ENCODE data around the gene LCP2. TPM values are rescaled to one million over a fixed set of nuclear protein-coding genes. Genes with fewer than 3 reads are reported as not detected.

LCP2 gene
- total RNA-seq, 4 donors from 2014 or later, result 3.2 to 22.7 (median 6.9) TPM

DNA sequence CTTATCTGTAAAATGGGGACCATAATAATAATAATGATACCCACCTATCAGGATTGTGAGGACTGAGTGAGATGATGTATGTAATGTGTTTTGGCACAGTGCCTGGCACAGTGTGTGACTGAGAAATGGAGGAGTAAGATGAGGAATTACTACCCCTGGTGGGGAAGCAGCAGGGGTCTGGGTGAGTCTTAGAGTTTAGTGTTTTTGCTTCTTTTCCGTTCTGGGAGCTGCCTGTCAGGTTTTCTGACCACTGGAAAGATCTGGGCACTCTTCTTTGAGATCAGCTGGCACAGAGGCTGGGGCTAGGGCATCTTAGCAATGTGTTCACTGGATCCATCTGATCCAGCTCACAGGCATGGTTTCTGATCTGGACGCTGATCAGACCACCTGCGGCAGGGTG lies 8.5 kb downstream of the LCP2 start:
- Histone ChIP-seq H3K9me3 (no peaks in the 10 kb centered on the region), H3K4me3 (replicated peaks in 1 of 3) (no peak overlapping the region), H3K4me1 (peaks cover 2 to 3% of the 10 kb centered on the region in 2 donors), H3K27ac (peak overlapping the region in 1 of 3 donors; percentile 17), H3K27me3 (no peaks in the 10 kb centered on the region), H3K36me3 (no peaks in the 10 kb centered on the region)
- no peak for TF ChIP-seq POLR2A (IDR thresholded peaks at IDR 0.05)
- TF ChIP-seq, protein P1, sequence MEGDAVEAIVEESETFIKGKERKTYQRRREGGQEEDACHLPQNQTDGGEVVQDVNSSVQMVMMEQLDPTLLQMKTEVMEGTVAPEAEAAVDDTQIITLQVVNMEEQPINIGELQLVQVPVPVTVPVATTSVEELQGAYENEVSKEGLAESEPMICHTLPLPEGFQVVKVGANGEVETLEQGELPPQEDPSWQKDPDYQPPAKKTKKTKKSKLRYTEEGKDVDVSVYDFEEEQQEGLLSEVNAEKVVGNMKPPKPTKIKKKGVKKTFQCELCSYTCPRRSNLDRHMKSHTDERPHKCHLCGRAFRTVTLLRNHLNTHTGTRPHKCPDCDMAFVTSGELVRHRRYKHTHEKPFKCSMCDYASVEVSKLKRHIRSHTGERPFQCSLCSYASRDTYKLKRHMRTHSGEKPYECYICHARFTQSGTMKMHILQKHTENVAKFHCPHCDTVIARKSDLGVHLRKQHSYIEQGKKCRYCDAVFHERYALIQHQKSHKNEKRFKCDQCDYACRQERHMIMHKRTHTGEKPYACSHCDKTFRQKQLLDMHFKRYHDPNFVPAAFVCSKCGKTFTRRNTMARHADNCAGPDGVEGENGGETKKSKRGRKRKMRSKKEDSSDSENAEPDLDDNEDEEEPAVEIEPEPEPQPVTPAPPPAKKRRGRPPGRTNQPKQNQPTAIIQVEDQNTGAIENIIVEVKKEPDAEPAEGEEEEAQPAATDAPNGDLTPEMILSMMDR (IDR thresholded peaks at IDR 0.05), result no peak
- DNase-seq, result no peak
- intact Hi-C loops (cut with DNase I), result no loop called here
- 85 to 97% methylated on average over 3 of the region's 3 CpGs for WGBS, 2 donors

DNA sequence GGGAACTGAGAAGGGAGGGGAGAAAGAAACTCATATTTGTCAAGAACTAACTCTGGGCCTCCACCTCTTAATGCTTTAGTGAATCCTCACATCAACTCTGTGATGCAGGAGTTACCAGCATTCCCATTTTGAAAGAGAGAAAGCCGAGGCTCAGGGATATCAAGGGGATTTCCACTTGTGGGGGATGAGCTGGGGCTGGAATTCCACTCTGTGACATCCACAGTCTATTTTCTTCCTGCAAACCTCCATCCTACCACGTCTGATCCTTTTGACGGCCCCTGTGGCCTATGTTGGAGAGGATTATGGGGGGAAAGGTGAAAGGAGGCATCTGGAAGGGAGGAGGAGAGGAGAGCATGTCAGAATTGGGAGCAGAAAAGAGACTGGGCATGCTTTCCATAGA lies 9.0 kb downstream of the LCP2 start:
- 71 to 83% methylated on average over 3 of the region's 3 CpGs for WGBS, 2 donors
- no peak for DNase-seq
- Histone ChIP-seq H3K4me1 (peaks cover 2 to 3% of the 10 kb centered on the region in 2 donors), H3K9me3 (no peaks in the 10 kb centered on the region), H3K27me3 (no peaks in the 10 kb centered on the region), H3K4me3 (replicated peaks in 1 of 3) (no peak overlapping the region), H3K27ac (no peak overlapping the region), H3K36me3 (no peaks in the 10 kb centered on the region)
- intact Hi-C loops (cut with DNase I), result no loop called here
- TF ChIP-seq POLR2A (IDR thresholded peaks at IDR 0.05), result no peak
- TF ChIP-seq, protein P1 (IDR thresholded peaks at IDR 0.05), result no peak

DNA sequence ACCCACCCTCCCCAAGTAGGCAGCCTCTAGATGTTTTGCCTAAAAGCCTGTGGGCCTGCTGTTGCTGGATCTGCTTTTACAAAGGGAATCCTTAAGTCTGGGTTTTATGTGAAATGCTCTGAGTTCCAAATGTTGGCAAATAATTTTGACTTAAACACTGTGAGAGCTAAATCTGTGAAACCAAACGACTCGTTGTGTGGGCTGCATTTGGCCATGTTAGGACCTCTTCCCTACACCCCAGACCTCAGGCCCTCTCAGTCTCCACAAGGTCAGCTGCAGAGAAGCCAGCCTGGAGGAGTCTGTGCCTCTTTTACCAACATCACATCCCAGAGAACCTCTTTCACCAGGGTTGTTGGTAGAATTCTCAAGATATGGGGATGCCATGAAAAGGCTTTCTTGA lies 9.4 kb downstream of the LCP2 start:
- Histone ChIP-seq H3K27ac (no peak overlapping the region), H3K9me3 (no peaks in the 10 kb centered on the region), H3K4me1 (peaks cover 2 to 3% of the 10 kb centered on the region in 2 donors), H3K36me3 (no peaks in the 10 kb centered on the region), H3K4me3 (replicated peaks in 1 of 3) (no peak overlapping the region), H3K27me3 (no peaks in the 10 kb centered on the region)
- TF ChIP-seq POLR2A (IDR thresholded peaks at IDR 0.05), result no peak
- 73 to 91% methylated on average over 2 of the region's 2 CpGs for WGBS, 2 donors
- intact Hi-C loops (cut with DNase I), result no loop called here
- no peak for DNase-seq

DNA sequence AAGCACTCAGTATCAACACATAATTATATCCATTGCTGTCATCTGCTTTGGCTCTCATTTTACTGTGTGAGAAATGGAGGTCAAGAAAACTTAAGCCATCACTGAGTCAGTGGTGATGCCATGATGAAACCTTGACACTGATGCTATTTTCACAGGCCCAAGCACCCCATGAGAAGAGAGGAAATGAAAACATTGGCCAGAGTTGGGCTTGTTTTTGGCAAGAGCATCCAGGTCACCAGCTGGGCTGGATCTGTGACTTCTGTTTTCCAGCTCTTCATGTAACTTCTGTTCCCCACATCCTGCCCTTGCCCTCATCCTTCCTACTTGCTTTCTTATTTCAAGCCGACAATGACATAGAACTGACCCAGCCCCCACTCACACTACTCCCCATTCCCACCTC lies 10.0 kb downstream of the LCP2 start:
- no peaks in the 10 kb centered on the region for H3K36me3 ChIP-seq
- no peak overlapping the region for H3K27ac ChIP-seq
- no peaks in the 10 kb centered on the region for H3K27me3 ChIP-seq
- peaks cover 2 to 3% of the 10 kb centered on the region in 2 donors for H3K4me1 ChIP-seq
- TF ChIP-seq, protein P1 (IDR thresholded peaks at IDR 0.05), result no peak
- no peak for TF ChIP-seq POLR2A (IDR thresholded peaks at IDR 0.05)
- no peak overlapping the region for H3K4me3 ChIP-seq (replicated peaks in 1 of 3)
- no peaks in the 10 kb centered on the region for H3K9me3 ChIP-seq
- peak in 1 of 2 donors; percentile 22 for DNase-seq
- intact Hi-C loops (cut with DNase I), result no loop called here
- 57 to 68% methylated on average over 1 of the region's 1 CpG for WGBS, 2 donors

DNA sequence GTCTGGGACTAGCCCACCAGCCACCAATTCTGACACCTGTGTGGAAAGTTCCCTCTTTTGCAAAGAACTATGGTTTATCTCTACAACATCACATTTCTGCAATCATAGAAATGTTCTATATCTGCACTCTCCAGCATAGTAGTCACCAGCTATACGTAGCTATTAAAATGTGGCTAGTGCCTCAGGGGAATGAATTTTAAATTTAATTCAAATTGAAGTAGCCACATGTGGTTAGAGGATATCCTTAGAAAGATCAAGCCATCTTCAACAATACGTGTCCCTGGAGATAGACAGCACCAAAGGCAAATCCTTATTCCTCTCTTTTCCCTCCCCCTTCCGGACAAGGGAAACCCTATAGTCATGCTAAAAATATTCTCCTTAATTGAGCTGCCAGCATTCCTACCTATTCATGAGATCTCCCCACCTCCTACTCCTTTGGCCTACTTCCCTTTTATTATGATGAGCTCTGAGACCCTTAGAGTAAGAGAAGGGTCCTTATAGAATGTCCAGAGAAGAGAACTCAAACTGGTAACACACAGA lies 11.1 kb downstream of the LCP2 start:
- H3K27me3 ChIP-seq, result no peaks in the 10 kb centered on the region
- peaks cover 2 to 3% of the 10 kb centered on the region in 2 donors for H3K4me1 ChIP-seq
- TF ChIP-seq, protein P1 (IDR thresholded peaks at IDR 0.05), result no peak
- TF ChIP-seq POLR2A (IDR thresholded peaks at IDR 0.05), result no peak
- no peak for DNase-seq
- no peaks in the 10 kb centered on the region for H3K9me3 ChIP-seq
- H3K4me3 ChIP-seq (replicated peaks in 1 of 3), result no peak overlapping the region
- H3K36me3 ChIP-seq, result no peaks in the 10 kb centered on the region
- no peak overlapping the region for H3K27ac ChIP-seq
- WGBS, 2 donors, result 90 to 93% methylated on average over 3 of the region's 3 CpGs
- intact Hi-C loops (cut with DNase I), result no loop called here
